ENCODE measurements around the gene CTSK.
A peak's percentile ranks its signal among the peaks of the same experiment; 100 is the strongest.
"Not testable (repeated sequence)": the region's sequence is repeated elsewhere in the genome, so short reads cannot be mapped to it uniquely, and the experiment has no call there.

Gene CTSK

DNA sequence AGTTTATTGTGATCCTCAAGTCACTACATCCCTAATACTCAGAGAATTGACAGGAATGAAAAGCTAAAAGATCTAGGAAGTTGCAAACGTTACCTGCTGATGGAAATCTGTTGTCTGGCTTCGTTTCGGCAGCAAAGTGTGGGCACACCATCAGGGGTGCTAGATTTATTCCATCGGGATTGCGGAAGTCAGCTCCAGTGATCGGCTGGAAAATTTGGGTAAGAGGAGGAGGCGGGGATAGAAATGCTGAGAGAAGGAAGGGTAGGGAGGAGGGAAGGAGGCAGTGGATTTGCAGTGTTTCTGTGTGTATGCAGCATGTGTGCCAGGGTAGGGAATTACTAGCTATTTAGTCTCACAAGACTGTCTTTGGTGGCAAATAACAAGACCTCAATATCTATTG is at the start of gene CTSK:
Gene CTSK, minus strand, starts transcription at position 140 of the 400 bp plus-strand sequence. CDS start 1,455 bp downstream, outside the sequence.
- DNase-seq (ENCODE audit: low read depth), result no peak
- TF ChIP-seq, protein P1, sequence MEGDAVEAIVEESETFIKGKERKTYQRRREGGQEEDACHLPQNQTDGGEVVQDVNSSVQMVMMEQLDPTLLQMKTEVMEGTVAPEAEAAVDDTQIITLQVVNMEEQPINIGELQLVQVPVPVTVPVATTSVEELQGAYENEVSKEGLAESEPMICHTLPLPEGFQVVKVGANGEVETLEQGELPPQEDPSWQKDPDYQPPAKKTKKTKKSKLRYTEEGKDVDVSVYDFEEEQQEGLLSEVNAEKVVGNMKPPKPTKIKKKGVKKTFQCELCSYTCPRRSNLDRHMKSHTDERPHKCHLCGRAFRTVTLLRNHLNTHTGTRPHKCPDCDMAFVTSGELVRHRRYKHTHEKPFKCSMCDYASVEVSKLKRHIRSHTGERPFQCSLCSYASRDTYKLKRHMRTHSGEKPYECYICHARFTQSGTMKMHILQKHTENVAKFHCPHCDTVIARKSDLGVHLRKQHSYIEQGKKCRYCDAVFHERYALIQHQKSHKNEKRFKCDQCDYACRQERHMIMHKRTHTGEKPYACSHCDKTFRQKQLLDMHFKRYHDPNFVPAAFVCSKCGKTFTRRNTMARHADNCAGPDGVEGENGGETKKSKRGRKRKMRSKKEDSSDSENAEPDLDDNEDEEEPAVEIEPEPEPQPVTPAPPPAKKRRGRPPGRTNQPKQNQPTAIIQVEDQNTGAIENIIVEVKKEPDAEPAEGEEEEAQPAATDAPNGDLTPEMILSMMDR (IDR thresholded peaks at IDR 0.05; ENCODE audit: control insufficient read depth, insufficient read depth, low read depth, low read length, missing control alignments), result no peak
- H3K4me3 ChIP-seq (ENCODE audit: control insufficient read depth, low read depth, low read length), result peak within 1 kb of the TSS; percentile 27

DNA sequence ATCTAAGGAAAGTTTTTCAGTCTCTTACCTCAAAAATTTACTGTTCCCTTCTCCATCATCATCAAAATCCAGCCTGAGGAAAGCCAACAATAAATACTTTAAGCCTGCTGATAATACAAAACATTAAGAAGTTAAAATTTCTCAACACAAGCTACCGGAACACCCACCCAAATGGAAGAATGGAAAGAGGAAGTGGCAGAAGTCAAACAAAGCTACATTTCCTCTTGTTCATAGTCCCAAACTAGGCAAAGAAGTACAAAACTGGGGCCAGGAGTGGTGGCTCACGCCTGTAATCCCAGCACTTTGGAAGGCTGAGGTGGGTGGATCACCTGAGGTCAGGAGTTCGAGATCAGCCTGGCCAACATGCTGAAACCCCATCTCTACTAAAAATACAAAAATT is 44.7 kb upstream of the CTSK start:
- not testable (repeated sequence) for DNase-seq (ENCODE audit: low read depth); H3K4me3 ChIP-seq (ENCODE audit: control insufficient read depth, low read depth, low read length)

DNA sequence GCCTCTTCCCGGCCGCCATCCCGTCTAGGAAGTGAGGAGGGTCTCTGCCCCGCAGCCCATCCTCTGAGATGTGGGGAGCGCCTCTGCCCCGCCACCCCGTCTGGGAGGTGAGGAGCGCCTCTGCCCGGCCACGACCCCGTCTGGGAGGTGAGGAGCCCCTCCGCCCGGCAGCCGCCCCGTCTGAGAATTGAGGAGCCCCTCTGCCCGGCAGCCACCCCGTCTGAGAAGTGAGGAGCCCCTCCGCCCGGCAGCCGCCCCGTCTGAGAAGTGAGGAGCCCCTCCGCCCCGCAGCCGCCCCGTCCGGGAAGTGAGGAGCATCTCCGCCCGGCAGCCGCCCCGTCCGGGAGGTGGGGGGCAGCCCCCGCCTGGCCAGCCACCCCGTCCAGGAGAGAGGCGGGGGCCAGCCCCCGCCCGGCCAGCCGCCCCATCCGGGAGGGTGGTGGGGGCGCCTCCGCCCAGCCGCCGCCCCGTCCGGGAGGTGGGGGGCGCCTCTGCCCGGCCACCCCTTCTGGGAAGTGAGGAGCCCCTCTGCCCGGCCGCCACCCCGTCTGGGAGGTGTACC is 42.8 kb upstream of the CTSK start:
- not testable (repeated sequence) for DNase-seq (ENCODE audit: low read depth); H3K4me3 ChIP-seq (ENCODE audit: control insufficient read depth, low read depth, low read length)

DNA sequence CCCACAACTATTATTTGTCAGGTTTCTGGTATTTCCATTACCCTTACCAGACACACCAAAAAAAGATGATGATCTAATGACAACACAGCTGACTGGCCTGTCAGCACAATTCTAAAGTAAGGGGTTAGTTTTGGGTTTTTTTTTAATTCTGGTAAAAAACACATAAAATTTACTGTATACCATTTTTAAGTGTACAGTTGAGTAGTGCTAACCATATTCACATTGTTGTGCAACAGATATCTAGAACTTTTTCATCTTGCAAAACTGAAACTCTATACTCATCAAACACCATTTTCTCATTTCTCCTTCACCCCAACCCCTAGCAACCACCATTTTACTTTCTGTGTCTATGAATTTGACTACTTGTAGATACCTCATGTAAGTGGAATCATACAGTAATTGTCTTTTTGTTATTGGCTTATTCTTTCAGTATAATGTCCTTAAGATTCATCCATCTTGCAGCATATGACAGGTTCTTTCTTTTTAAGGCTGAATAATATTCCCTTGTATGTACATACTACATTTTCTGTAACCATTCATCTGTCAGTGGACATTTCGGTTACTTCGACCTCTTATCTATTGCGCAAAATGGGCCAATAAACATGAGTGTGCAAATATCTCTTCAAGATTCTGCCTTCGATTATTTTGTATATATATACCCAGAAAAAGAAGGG is 38.5 kb upstream of the CTSK start:
- no peak for DNase-seq (ENCODE audit: low read depth)
- H3K4me3 ChIP-seq (ENCODE audit: control insufficient read depth, low read depth, low read length), result no peak overlapping the region
- TF ChIP-seq, protein P1 (IDR thresholded peaks at IDR 0.05; ENCODE audit: control insufficient read depth, insufficient read depth, low read depth, low read length, missing control alignments), result no peak

DNA sequence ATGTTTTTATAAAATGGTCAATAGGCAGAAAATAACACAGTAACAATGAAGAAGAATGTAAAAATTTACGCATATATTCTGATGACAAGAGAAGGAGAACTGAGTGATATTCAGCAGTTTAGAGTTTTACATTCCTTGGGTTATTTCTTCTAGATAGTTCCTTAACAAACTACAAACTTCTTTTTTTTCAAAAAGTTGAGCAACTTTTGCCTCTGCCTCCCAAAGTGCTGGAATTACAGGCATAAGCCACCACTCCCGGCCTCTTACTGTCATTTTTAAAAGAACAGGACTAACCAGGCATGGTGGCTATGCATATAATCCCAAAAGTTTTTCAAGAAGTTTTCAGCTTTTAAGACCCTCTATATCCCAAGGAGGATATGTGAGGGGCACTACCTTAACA is 35.4 kb upstream of the CTSK start:
- no peak overlapping the region for H3K4me3 ChIP-seq (ENCODE audit: control insufficient read depth, low read depth, low read length)
- TF ChIP-seq, protein P1 (IDR thresholded peaks at IDR 0.05; ENCODE audit: control insufficient read depth, insufficient read depth, low read depth, low read length, missing control alignments), result no peak
- no peak for DNase-seq (ENCODE audit: low read depth)

DNA sequence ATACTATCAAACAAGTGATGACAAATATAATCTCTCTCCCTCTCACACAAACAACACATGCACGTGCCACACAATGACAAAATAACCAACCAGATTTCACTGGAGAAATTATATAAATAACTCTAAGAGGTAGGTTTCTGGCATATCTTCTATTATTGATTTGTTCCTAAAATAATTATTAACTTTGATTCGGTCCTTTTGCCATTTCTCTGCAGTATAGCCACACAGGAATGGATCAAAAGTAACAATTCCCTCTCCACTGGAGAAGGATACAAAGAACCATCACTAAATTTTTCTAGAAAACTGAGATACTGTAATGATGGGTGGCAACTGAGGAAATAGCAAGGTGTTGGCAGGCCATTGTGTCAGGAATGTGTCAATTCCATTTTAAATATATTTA is 34.9 kb upstream of the CTSK start:
- no peak for DNase-seq (ENCODE audit: low read depth)
- H3K4me3 ChIP-seq (ENCODE audit: control insufficient read depth, low read depth, low read length), result no peak overlapping the region
- TF ChIP-seq, protein P1 (IDR thresholded peaks at IDR 0.05; ENCODE audit: control insufficient read depth, insufficient read depth, low read depth, low read length, missing control alignments), result no peak

DNA sequence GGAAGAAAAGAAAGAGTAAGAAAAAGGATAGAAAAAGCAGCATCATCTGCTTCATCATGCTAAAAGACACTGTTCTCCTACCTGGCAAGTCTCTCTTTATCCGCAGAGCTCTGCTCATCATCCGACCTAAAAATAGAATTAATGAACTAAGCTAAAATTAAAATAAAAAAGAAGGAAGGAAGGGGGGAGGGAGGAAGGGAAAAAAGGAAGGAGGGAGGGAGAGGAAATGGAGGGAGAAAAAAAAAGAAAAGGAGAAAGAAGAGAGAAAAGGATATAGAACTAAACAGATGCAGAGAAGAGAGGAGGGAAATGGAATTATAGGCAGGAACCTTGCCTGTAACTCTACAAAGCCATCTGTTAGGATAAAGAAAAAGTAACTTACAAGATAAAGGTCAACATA is 34.3 kb upstream of the CTSK start:
- no peak for DNase-seq (ENCODE audit: low read depth)
- TF ChIP-seq, protein P1 (IDR thresholded peaks at IDR 0.05; ENCODE audit: control insufficient read depth, insufficient read depth, low read depth, low read length, missing control alignments), result no peak
- H3K4me3 ChIP-seq (ENCODE audit: control insufficient read depth, low read depth, low read length), result no peak overlapping the region

DNA sequence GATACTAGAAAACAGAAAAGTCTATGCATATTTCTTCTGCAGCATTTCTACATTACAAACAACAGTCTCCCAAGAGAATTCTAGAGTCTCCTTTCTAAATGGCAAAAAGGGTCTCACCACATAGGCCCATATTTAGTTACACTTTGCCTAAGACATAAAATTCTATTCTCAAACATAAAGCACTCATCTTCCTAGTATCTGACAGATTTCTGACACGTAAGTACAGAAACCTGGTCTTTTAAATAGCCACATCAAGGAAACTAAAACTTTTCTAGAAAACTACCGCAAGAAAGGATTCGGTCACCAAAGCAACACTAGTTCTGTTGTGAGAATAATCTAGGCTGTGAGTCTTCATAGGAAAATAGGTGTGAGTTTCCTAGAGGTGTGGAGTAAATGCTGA is 33.6 kb upstream of the CTSK start:
- DNase-seq (ENCODE audit: low read depth), result no peak
- TF ChIP-seq, protein P1 (IDR thresholded peaks at IDR 0.05; ENCODE audit: control insufficient read depth, insufficient read depth, low read depth, low read length, missing control alignments), result no peak
- no peak overlapping the region for H3K4me3 ChIP-seq (ENCODE audit: control insufficient read depth, low read depth, low read length)

DNA sequence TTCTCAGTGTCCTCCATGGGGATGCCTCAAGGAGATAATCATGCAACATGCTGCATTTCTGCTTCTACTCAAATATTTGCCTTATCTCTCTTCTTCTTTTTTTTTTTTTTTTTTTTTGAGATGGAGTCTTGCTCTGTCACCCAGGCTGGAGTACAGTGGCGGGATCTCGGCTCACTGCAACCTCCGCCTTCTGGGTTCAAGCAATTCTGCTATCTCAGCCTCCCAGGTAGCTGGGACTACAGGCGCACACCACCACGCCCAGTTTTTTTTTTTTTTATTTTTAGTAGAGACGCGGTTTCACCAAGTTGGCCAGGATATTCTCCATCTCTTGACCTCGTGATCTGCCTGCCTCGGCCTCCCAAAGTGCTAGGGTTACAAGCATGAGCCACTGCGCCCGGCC is 32.8 kb upstream of the CTSK start:
- not testable (repeated sequence) for H3K4me3 ChIP-seq (ENCODE audit: control insufficient read depth, low read depth, low read length); DNase-seq (ENCODE audit: low read depth)
